GM13977 (cell line): Measurements from ENCODE around the gene FAM98C.

ENCODE experiments used
- DNase-seq: peaks from one replicate; pipeline ENCODE4 v3.0.0; 2012; ENCODE audit warnings: low spot score
- in situ Hi-C: fragments of 300-500 bp; cut with MboI; formaldehyde crosslinking; loops from one replicate; pipeline ENCODE4 v1.12.0; 2022; ENCODE audit warnings: low sequenced_read_pairs, low pct_unique_long_range_greater_than_20kb, mixed read lengths, inconsistent platforms; ENCODE audit not compliant: unreplicated experiment
- TF ChIP-seq, protein P1 (sequence below): IDR thresholded peaks from 2 replicates; pipeline ENCODE4 v1.5.1; 2012; ENCODE audit warnings: mild to moderate bottlenecking, control low read depth; ENCODE audit not compliant: insufficient read depth; ENCODE audit errors: extremely low read depth, missing control alignments

Gene FAM98C

GRCh38 chr19:38412491-38412890 is 9.6 kb downstream of the FAM98C start:
- in situ Hi-C loops: loop anchor here (25.0 kb wide), 1 partner anchor 525 kb away; the partner anchor contains the start of genes MRPS12 and SARS2
- TF ChIP-seq, protein P1, sequence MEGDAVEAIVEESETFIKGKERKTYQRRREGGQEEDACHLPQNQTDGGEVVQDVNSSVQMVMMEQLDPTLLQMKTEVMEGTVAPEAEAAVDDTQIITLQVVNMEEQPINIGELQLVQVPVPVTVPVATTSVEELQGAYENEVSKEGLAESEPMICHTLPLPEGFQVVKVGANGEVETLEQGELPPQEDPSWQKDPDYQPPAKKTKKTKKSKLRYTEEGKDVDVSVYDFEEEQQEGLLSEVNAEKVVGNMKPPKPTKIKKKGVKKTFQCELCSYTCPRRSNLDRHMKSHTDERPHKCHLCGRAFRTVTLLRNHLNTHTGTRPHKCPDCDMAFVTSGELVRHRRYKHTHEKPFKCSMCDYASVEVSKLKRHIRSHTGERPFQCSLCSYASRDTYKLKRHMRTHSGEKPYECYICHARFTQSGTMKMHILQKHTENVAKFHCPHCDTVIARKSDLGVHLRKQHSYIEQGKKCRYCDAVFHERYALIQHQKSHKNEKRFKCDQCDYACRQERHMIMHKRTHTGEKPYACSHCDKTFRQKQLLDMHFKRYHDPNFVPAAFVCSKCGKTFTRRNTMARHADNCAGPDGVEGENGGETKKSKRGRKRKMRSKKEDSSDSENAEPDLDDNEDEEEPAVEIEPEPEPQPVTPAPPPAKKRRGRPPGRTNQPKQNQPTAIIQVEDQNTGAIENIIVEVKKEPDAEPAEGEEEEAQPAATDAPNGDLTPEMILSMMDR: no peak
- no peak for DNase-seq

- in situ Hi-C loops: loop anchor here (25.0 kb wide), 1 partner anchor 524 kb away; the partner anchor contains the start of genes MRPS12 and SARS2
- TF ChIP-seq, protein P1: no peak
- no peak for DNase-seq
These were observed 10.1 kb downstream of the FAM98C start for GRCh38 chr19:38412961-38413360.

- in situ Hi-C loops: loop anchor here (25.0 kb wide), 1 partner anchor 524 kb away; the partner anchor contains the start of genes MRPS12 and SARS2
- TF ChIP-seq, protein P1: no peak
- DNase-seq: no peak
These were observed 10.5 kb downstream of the FAM98C start for GRCh38 chr19:38413416-38413815.

DNA sequence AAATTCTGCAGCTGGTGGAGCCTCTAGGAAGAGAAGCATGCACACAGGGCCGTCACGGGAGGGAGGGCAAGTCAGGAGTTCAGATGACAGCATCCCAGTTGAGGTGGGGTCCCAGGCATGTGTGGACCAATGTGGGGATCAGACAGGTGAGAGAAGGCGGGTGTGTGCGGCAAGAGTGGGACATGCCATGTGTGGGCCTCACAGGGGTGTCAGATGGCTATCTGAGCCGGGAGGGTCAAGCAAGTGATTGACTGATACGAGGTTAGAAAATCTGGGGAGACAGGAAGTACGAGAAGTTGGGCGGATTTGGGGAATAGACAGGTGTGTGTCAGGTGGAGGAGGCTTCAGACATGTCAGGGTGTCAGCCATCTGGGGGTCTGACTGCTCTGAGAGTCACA is 14.3 kb downstream of the FAM98C start:
- TF ChIP-seq, protein P1: no peak
- in situ Hi-C loops: loop anchor here (25.0 kb wide), 1 partner anchor 520 kb away; the partner anchor contains the start of genes MRPS12 and SARS2
- no peak for DNase-seq

- TF ChIP-seq, protein P1: no peak
- in situ Hi-C loops: loop anchor here (25.0 kb wide), 1 partner anchor 519 kb away; the partner anchor contains the start of genes MRPS12 and SARS2
- DNase-seq: peak; percentile 56
These were observed 14.9 kb downstream of the FAM98C start for GRCh38 chr19:38417544-38418506.

DNA sequence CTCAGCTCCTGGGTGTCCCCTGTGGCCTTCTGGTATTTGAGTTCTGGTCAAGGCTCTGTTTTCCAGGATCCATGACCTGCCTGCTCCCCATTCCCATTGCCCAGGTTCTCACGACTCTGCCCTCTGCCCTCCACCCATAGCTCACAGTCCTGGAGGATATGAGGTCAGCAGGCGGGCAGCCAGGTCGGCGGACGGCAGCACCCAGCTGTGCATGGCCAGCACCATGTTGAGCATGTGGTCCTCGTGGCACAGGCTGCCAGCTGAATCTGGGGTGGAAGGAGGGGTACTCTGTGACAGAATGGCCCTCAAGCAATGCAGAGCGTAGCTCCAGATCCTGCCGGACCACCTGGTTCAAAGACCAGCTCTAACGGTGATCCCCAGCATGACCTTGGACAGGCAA is 18.0 kb downstream of the FAM98C start:
- DNase-seq: no peak
- TF ChIP-seq, protein P1: no peak

More for the DNA sequence above, 18.0 kb downstream of the FAM98C start:
- in situ Hi-C loops: loop anchor here (25.0 kb wide), 1 partner anchor 516 kb away; the partner anchor contains the start of genes MRPS12 and SARS2
